ENCODE measurements around the gene TMEM203. TPM values are rescaled to one million over a fixed set of nuclear protein-coding genes. Genes with fewer than 3 reads are reported as not detected.

The TMEM203 gene
- total and polyA plus RNA-seq, 8 donors: 9.7 to 22.8 (median 13.7) TPM

GRCh38 chr9:137236936-137237421, 31.5 kb upstream of the TMEM203 start:
- H3K27me3 ChIP-seq: no peaks in the 10 kb centered on the region
- H3K9me3 ChIP-seq: no peaks in the 10 kb centered on the region
- no peaks in the 10 kb centered on the region for H3K36me3 ChIP-seq
- FAIRE-seq: no peak
- peak overlapping the region in 1 of 4 donors; percentile 6 for H3K4me3 ChIP-seq
- peak in 1 of 6 donors; percentile 36 for DNase-seq
- no peak overlapping the region for H3K27ac ChIP-seq
- intact Hi-C loops (cut with DNase I): loop anchor here in 2 of 3 donors (5.0 to 10.0 kb wide), 2 partner anchors 45 to 122 kb away; partner anchors contain the start of gene DPP7 (in 1 of the 2)
- WGBS, 2 donors: 29 to 34% methylated on average over 11 of the region's 11 CpGs
- TF ChIP-seq, protein P1, sequence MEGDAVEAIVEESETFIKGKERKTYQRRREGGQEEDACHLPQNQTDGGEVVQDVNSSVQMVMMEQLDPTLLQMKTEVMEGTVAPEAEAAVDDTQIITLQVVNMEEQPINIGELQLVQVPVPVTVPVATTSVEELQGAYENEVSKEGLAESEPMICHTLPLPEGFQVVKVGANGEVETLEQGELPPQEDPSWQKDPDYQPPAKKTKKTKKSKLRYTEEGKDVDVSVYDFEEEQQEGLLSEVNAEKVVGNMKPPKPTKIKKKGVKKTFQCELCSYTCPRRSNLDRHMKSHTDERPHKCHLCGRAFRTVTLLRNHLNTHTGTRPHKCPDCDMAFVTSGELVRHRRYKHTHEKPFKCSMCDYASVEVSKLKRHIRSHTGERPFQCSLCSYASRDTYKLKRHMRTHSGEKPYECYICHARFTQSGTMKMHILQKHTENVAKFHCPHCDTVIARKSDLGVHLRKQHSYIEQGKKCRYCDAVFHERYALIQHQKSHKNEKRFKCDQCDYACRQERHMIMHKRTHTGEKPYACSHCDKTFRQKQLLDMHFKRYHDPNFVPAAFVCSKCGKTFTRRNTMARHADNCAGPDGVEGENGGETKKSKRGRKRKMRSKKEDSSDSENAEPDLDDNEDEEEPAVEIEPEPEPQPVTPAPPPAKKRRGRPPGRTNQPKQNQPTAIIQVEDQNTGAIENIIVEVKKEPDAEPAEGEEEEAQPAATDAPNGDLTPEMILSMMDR (IDR thresholded peaks at IDR 0.05): no peak
- peaks cover 5 to 19% (median 10%) of the 10 kb centered on the region in 3 donors for H3K4me1 ChIP-seq
- ATAC-seq: no peak

DNA sequence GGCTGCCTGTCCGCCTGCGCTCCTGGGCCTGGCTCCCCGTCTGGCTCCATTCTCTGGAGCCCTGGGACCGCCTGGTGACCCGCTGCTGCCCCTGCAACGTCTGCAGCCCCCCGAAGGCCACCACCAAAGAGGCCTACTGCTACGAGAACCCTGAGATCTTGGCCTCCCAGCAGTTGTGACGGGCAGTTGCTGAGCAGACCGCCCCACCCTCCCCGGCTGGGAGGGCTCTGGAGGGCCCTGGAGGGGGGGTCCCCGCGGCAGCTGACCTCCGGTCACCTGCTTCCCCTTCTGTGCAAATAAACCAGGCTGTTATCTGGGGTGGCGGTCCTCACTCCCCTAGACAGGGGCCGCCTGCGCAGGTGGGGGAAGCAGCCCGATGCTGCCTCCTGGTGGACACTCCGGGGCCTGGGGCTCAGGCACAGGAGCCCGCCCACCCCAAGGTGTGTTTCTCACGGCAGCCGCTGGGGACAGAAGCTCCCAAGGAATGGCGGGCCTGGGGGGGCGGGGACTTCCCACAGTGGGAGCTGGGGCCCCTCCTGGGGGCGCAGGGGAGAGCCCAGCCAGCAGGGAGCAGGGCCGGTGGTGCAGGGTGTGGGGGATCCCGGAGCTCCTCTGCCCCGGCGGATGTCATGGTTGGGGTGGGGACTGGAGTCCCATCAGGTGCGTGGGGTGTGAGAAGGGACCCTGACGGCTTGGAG, 30.9 kb upstream of the TMEM203 start:
- Histone ChIP-seq H3K4me1 (peaks cover 5 to 19% (median 10%) of the 10 kb centered on the region in 3 donors), H3K36me3 (no peaks in the 10 kb centered on the region), H3K4me3 (peak overlapping the region in 1 of 4 donors; percentile 6), H3K9me3 (no peaks in the 10 kb centered on the region), H3K27me3 (no peaks in the 10 kb centered on the region), H3K27ac (no peak overlapping the region)
- ATAC-seq: peak; percentile 39 to 68 (median 64)
- TF ChIP-seq, protein P1 (IDR thresholded peaks at IDR 0.05): peak; percentile 99 to 100 (median 100)
- no peak for FAIRE-seq
- peak; percentile 82 to 97 (median 92) for DNase-seq
- intact Hi-C loops (cut with DNase I): loop anchor here in 2 of 3 donors (5.0 to 10.0 kb wide), 2 partner anchors 44 to 122 kb away; partner anchors contain the start of gene DPP7 (in 1 of the 2)
- WGBS, 2 donors: 7 to 14% methylated on average over 23 to 31 of the region's 31 CpGs

DNA sequence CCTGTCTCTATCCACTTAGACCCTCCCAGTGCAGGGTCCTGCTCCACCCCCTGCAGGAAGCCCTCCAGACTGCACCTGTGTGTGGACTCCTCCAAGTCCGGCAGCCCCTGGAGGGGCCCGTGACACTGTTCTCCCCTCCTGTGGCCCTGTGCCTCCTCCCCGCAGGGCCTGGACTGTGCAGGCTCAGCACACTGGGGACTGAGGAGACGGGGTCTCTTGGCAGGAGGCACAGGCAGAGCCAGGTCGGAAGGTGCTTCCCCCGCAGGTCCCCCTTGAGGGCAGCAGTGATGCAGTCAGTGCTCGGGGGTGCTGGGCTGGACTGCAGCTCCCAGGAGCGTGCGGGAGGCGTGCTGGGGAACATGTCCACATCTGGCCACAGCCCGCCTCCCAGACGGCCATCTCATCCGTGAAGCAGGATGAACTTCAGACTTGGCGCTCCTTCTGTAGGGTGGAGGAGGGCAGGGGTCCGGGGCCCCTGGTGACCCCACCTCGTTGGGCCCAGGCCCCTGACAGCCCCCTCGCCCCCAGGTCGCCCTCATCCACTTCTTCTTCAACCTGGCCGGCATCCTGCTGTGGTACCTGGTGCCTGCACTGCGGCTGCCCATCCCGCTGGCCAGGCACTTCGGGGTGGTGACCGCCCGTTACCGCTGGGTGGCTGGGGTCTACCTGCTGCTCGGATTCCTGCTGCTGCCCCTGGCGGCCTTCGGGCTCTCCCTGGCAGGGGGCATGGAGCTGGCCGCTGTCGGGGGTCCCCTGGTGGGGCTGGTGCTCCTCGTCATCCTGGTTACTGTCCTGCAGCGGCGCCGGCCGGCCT, 30.2 kb upstream of the TMEM203 start:
- no peaks in the 10 kb centered on the region for H3K27me3 ChIP-seq
- H3K4me1 ChIP-seq: peaks cover 5 to 19% (median 10%) of the 10 kb centered on the region in 3 donors
- DNase-seq (no peak), ATAC-seq (no peak), FAIRE-seq (no peak)
- no peaks in the 10 kb centered on the region for H3K36me3 ChIP-seq
- WGBS, 2 donors: 57 to 62% methylated on average over 25 to 35 of the region's 35 CpGs
- H3K4me3 ChIP-seq: no peak overlapping the region
- TF ChIP-seq, protein P1 (IDR thresholded peaks at IDR 0.05): no peak
- no peaks in the 10 kb centered on the region for H3K9me3 ChIP-seq
- intact Hi-C loops (cut with DNase I): loop anchor here in 2 of 3 donors (5.0 to 10.0 kb wide), 2 partner anchors 43 to 121 kb away; partner anchors contain the start of gene DPP7 (in 1 of the 2)
- H3K27ac ChIP-seq: no peak overlapping the region

DNA sequence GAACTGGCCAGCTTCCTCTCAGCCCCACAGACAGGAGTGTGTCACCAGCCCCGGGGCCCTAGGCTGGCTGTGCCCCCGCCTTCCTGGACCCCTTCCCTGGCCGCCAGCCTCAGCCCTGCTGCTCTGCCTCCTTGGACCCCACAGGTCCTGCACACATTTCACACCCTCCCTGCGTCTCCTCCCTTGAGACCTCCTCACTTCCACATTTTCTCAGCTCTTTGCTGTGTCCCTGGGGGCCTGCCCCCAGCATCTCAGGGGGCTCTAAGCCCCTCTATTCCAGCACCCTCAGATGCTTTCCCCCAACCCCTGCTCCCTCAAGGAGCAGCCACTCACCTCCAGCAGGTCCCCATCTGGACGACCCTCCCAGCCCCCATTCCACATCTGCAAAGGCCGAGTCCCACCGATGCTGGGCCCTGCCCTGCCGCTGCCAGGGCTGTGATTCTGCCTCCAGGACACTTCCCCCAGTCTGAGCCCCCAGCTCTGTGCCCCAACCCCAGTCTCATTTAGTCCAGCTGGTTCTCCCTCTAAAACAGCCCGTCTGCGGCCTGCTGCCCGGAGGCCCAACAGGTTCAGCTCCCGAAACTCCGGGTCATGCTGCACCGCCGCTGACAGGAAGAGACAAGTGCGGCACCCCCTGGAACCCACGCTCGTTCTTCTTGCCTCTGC, 29.4 kb upstream of the TMEM203 start:
- Histone ChIP-seq H3K27ac (no peak overlapping the region), H3K27me3 (no peaks in the 10 kb centered on the region), H3K9me3 (no peaks in the 10 kb centered on the region), H3K4me3 (no peak overlapping the region), H3K4me1 (peaks cover 5 to 19% (median 10%) of the 10 kb centered on the region in 3 donors), H3K36me3 (no peaks in the 10 kb centered on the region)
- TF ChIP-seq, protein P1 (IDR thresholded peaks at IDR 0.05): no peak
- intact Hi-C loops (cut with DNase I): loop anchor here (5.0 to 10.0 kb wide), 3 partner anchors 43 to 120 kb away; partner anchors contain the start of gene DPP7 (in 1 of the 3)
- no peak for FAIRE-seq
- DNase-seq: no peak
- no peak for ATAC-seq
- 67 to 82% methylated on average over 17 to 18 of the region's 18 CpGs for WGBS, 2 donors
